K562 (cell line): Measurements from ENCODE around the gene CNTN4. TPM values are rescaled to one million over a fixed set of nuclear protein-coding genes. Genes with fewer than 3 reads are reported as not detected.

ENCODE experiments used
- ATAC-seq: fragments of 200-7000 bp; cut with Tn5 transposase; 3 replicates; pipeline ENCODE4 v1.9.1; 2020; ENCODE audit warnings: moderate library complexity
- BruUV-seq: library from RNA; stranded (reverse); fragments of 400-500 nt; replicated peaks from 2 replicates; lab custom pipeline; 2021; lab: Mats Ljungman, UMichigan
- CTCF ChIA-PET: fragments of 300-600 bp; formaldehyde crosslinking; extraction: SDS; loops from one replicate; lab custom pipeline; 2021; ENCODE audit warnings: low intra/inter-chr PET ratio; lab: Yijun Ruan, JAX
- POLR2A ChIA-PET: fragments of 300-600, 350-650 bp; sonication (Branson Sonifier 250); formaldehyde crosslinking; extraction: SDS; loops from one replicate; lab custom pipeline; 2021; ENCODE audit warnings: antibody characterized with exemption, inconsistent platforms; lab: Yijun Ruan, JAX
- DNase-seq, 4 experiments: peaks; one replicate each; pipeline versions ENCODE4 v3.0.0 to v3.0.0-alpha.2; 2011 to 2018; ENCODE audit warnings: low spot score in 3 of 4, mixed read lengths in 3 of 4; ENCODE audit errors: extremely low read depth in 1 of 4
- FAIRE-seq: peaks from 2 replicates; lab custom pipeline; 2011; peaks lifted over from hg19 to GRCh38; lab: Jason Lieb, UNC
- H2AFZ ChIP-seq: 2 replicates; pipeline ENCODE4 v1.6.0; 2011; ENCODE audit warnings: low read depth, low read length, control low read depth, inconsistent platforms
- H3K27ac ChIP-seq: fragments of 200-600 bp; 3 replicates; pipeline ENCODE4 v1.8.0; 2011; ENCODE audit warnings: low read depth, mild to moderate bottlenecking, control low read depth, inconsistent platforms, low read length, moderate library complexity, mixed read lengths; ENCODE audit errors: extremely low read depth
- H3K27me3 ChIP-seq, 2 experiments: fragments of 300-600 bp in 1 of 2; 2 replicates in 1 of 2; 3 replicates in 1 of 2; pipeline versions ENCODE4 v1.6.0 to v1.8.0; 2011; ENCODE audit warnings: inconsistent platforms in 2 of 2, low read length in 2 of 2, mild to moderate bottlenecking in 1 of 2, mixed read lengths in 1 of 2, moderate library complexity in 1 of 2; ENCODE audit not compliant: control insufficient read depth in 2 of 2, insufficient read depth in 2 of 2
- H3K36me3 ChIP-seq: fragments of 300-600 bp; 3 replicates; pipeline ENCODE4 v1.8.0; 2011; ENCODE audit warnings: mild to moderate bottlenecking, low read length, inconsistent platforms; ENCODE audit not compliant: control insufficient read depth, insufficient read depth
- H3K4me1 ChIP-seq, 2 experiments: fragments of 200-600 bp in 1 of 2; replicated peaks in 1 of 2; 2 replicates in 1 of 2; 3 replicates in 1 of 2; pipeline versions ENCODE4 v1.5.1 to v1.8.0; 2011; ENCODE audit warnings: inconsistent platforms in 2 of 2, low read length in 2 of 2, mild to moderate bottlenecking in 1 of 2, mixed read lengths in 1 of 2, moderate library complexity in 1 of 2; ENCODE audit not compliant: control insufficient read depth in 2 of 2, insufficient read depth in 2 of 2
- H3K4me2 ChIP-seq: 2 replicates; pipeline ENCODE4 v1.6.1; 2011; ENCODE audit warnings: low read length, control low read depth, inconsistent platforms, mixed read lengths; ENCODE audit not compliant: insufficient read depth
- H3K4me3 ChIP-seq: fragments of 200-600 bp; sonication (generic), shearing (Covaris generic); 2 replicates; pipeline ENCODE4 v1.5.1; 2016; ENCODE audit warnings: control low read depth, inconsistent platforms
- H3K79me2 ChIP-seq: fragments of 200-600 bp; 3 replicates; pipeline ENCODE4 v1.8.0; 2011; ENCODE audit warnings: low read length, inconsistent platforms; ENCODE audit not compliant: control insufficient read depth, insufficient read depth
- H3K9ac ChIP-seq, 2 experiments: 2 replicates each; pipeline versions ENCODE4 v1.6.0 to v1.6.1; 2011; ENCODE audit warnings: low read depth in 2 of 2, low read length in 2 of 2, control low read depth in 1 of 2, inconsistent platforms in 1 of 2, mild to moderate bottlenecking in 1 of 2, mixed read lengths in 1 of 2; ENCODE audit not compliant: insufficient read depth in 1 of 2
- H3K9me1 ChIP-seq: one replicate; pipeline ENCODE4 v1.6.0; 2011; ENCODE audit warnings: inconsistent platforms, mild to moderate bottlenecking, low read length, moderate library complexity; ENCODE audit not compliant: control insufficient read depth, insufficient read depth
- H3K9me3 ChIP-seq: replicated peaks from 2 replicates; pipeline ENCODE4 v1.5.1; 2011; ENCODE audit warnings: low read depth, low read length, inconsistent platforms; ENCODE audit not compliant: control insufficient read depth, insufficient read depth
- H4K20me1 ChIP-seq: replicated peaks from 2 replicates; pipeline ENCODE4 v1.6.1; 2011; ENCODE audit warnings: low read length, inconsistent platforms, mixed read lengths; ENCODE audit not compliant: control insufficient read depth, insufficient read depth
- ASH1L ChIP-seq: fragments of 450-650 bp; IDR thresholded peaks from 2 replicates; pipeline ENCODE4 v1.6.1; 2018; ENCODE audit warnings: borderline replicate concordance, mild to moderate bottlenecking, low read depth; ENCODE audit not compliant: partially characterized antibody
- ATF1 ChIP-seq, 2 experiments: fragments of 450-650 bp in 1 of 2; IDR thresholded peaks; 2 replicates each; pipeline ENCODE4 v1.6.1; 2016; ENCODE audit warnings: missing compliant biosample characterization in 1 of 2, missing genetic modification characterization in 1 of 2
- GTF2F1 ChIP-seq: IDR thresholded peaks from 2 replicates; pipeline ENCODE4 v1.6.1; 2011; ENCODE audit warnings: low read depth, low read length, improper control_type of control experiment
- MCM2 ChIP-seq: fragments of 450-650 bp; IDR thresholded peaks from 2 replicates; pipeline ENCODE4 v1.6.1; 2017; ENCODE audit warnings: low read depth, mild to moderate bottlenecking
- MCM3 ChIP-seq: fragments of 450-650 bp; IDR thresholded peaks from 2 replicates; pipeline ENCODE4 v1.6.1; 2016
- NR3C1 ChIP-seq: sonication (generic); formaldehyde crosslinking; IDR thresholded peaks from 2 replicates; pipeline ENCODE4 v1.8.1; 2022; ENCODE audit warnings: missing genetic modification reagents
- PHF21A ChIP-seq: fragments of 450-650 bp; IDR thresholded peaks from 2 replicates; pipeline ENCODE4 v1.6.1; 2017; ENCODE audit warnings: low read depth, borderline replicate concordance
- PTBP1 ChIP-seq: fragments of 200-400 bp; formaldehyde crosslinking; IDR thresholded peaks from 2 replicates; pipeline ENCODE4 v1.6.1; 2017; ENCODE audit warnings: low read depth, low read length
- SMC3 ChIP-seq: conservative IDR thresholded peaks from 2 replicates; pipeline ENCODE4 v1.6.1; 2011; ENCODE audit warnings: low read depth, low read length, improper control_type of control experiment; ENCODE audit not compliant: insufficient read depth
- TEAD1 ChIP-seq, 2 experiments: fragments of 450-650 bp in 1 of 2; sonication (generic) in 1 of 2; formaldehyde crosslinking; IDR thresholded peaks; 2 replicates each; pipeline versions ENCODE4 v1.4.0 to v1.8.0; 2020 to 2022; ENCODE audit warnings: mild to moderate bottlenecking in 2 of 2, missing genetic modification reagents in 1 of 2
- U2AF1 ChIP-seq: fragments of 200-400 bp; formaldehyde crosslinking; optimal IDR thresholded peaks from 2 replicates; pipeline ENCODE3; 2017; ENCODE audit warnings: mild to moderate bottlenecking, low read depth, low read length, moderate library complexity
- ZFP1 ChIP-seq: fragments of 450-650 bp; formaldehyde crosslinking; IDR thresholded peaks from 2 replicates; pipeline ENCODE4 v1.4.0; 2020; ENCODE audit warnings: mild to moderate bottlenecking, mixed read lengths
- ZNF347 ChIP-seq: fragments of 450-650 bp; formaldehyde crosslinking; IDR thresholded peaks from 2 replicates; pipeline ENCODE4 v1.4.0; 2020; ENCODE audit warnings: low read depth, mild to moderate bottlenecking, moderate library complexity
- ZNF695 ChIP-seq: fragments of 450-650 bp; formaldehyde crosslinking; IDR thresholded peaks from 2 replicates; pipeline ENCODE4 v1.4.0; 2020; ENCODE audit warnings: mild to moderate bottlenecking, moderate library complexity
- WGBS: fragments of 100-300 bp; shearing (Covaris generic); methylation state at CpG from one replicate; pipeline ENCODE4 v1.1.6; 2016; ENCODE audit warnings: low coverage, mixed read lengths; ENCODE audit not compliant: insufficient coverage; ENCODE audit errors: missing lambda C conversion rate; 5-methylcytosine and 5-hydroxymethylcytosine counted together
- in situ Hi-C: fragments of 300-500 bp; cut with MboI; formaldehyde crosslinking; loops from 4 replicates; pipeline ENCODE4 v1.15.0; 2018; ENCODE audit warnings: inconsistent platforms, mixed read lengths
- intact Hi-C: fragments of 100-400 bp; cut with micrococcal nuclease; formaldehyde crosslinking; loops from 2 replicates; pipeline ENCODE4 v1.14.2; 2022
- polyA plus RNA-seq, 8 experiments: library from polyadenylated mRNA; depleted of rRNA in 4 of 8; stranded (reverse) in 5 of 8; unstranded in 3 of 8; fragments of >200 nt; fragmentation: Nextera tagmentation in 2 of 8; fragmentation: Illumina TruSeq in 1 of 8; extraction: Ambion mirVana in 2 of 8; extraction: Trizol in 1 of 8; gene quantifications; 2 replicates each; pipeline versions ENCODE4 v1.2.1 to v1.2.3, GENCODE V29; 2011 to 2014; ENCODE audit warnings: inconsistent platforms in 1 of 8, missing spikeins in 1 of 8
- total RNA-seq, 7 experiments: library from RNA; depleted of rRNA in 6 of 7; stranded (reverse); fragments of >200 nt in 6 of 7; fragmentation: Illumina TruSeq in 2 of 7; extraction: Trizol in 2 of 7; gene quantifications; 2 replicates each; pipeline versions ENCODE4 v1.2.1 to v1.2.3, GENCODE V29; 2011 to 2021; ENCODE audit warnings: low replicate concordance in 1 of 7
- TF ChIP-seq, protein P1 (sequence below): fragments of 450-650 bp; IDR thresholded peaks from 2 replicates; pipeline ENCODE4 v1.6.1; 2017; ENCODE audit warnings: antibody characterized with exemption, mild to moderate bottlenecking
- TF ChIP-seq, protein P2 (sequence below): sonication (generic); formaldehyde crosslinking; IDR thresholded peaks from 2 replicates; pipeline ENCODE4 v1.8.0; 2022; ENCODE audit warnings: mild to moderate bottlenecking, missing genetic modification reagents

Gene CNTN4
- total and polyA plus RNA-seq, 9 of the 15 experiments (the other 6 are each of a cell fraction or from before 2014, with no cell fraction given) = not detected

DNA sequence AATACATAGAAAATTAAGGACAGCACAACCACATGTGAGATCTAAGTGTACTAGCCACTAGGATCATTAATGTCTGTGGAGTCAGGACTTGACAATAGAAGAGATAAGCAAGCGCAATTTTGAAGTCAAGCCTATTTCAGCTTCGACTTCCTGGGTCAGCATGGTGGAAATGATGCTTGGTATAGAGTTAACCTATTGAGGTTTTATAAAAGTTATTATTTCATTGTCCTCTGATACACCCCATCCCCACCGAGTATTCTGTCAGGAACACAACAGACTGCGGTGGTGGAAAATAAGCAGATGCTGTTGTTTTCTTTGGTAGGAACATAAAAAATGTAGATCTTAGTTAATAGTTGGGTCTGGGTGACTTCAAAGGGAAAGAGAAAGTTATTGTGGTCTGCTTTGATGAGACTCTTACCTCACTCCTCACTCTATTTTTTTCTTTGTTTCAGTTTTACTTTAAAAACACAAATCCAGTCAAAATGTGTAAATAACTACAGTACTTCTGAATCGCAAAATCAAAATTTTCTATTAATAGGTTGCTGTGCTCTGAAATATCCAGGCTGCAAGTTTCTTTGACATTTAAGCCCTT lies 929.4 kb downstream of the CNTN4 start:
- under 1% methylated on average over 5 of the region's 5 CpGs for WGBS
- POLR2A ChIA-PET = interaction anchor here (1.4 kb wide), 1 partner anchor 10 kb away, joined by 3 read pairs; no protein-coding TSS in a partner anchor
- in situ Hi-C loops (no loop called here), intact Hi-C loops (no loop called here)
- H2AFZ ChIP-seq = no peak overlapping the region
- no peak overlapping the region for H3K9ac ChIP-seq
- H3K27ac ChIP-seq = no peak overlapping the region
- no peaks in the 10 kb centered on the region for H3K27me3 ChIP-seq
- no peaks in the 10 kb centered on the region for H3K4me1 ChIP-seq
- no peak for FAIRE-seq
- H3K79me2 ChIP-seq = no peaks in the 10 kb centered on the region
- H3K36me3 ChIP-seq = no peaks in the 10 kb centered on the region
- no peak overlapping the region for H3K4me3 ChIP-seq
- H3K9me3 ChIP-seq = no peaks in the 10 kb centered on the region
- H4K20me1 ChIP-seq = no peaks in the 10 kb centered on the region
- H3K4me2 ChIP-seq = no peak overlapping the region
- H3K9me1 ChIP-seq = no peaks in the 10 kb centered on the region
- ATAC-seq = no peak
- CTCF ChIA-PET = no interaction called here
- DNase-seq = no peak
- BruUV-seq = no TSS peak
- TF ChIP-seq ZNF347 (CRISPR knock-in tag) (no peak), ASH1L (no peak), ZNF695 (CRISPR knock-in tag) (no peak), SMC3 (no peak), TEAD1 (CRISPR knock-in tag; IDR thresholded peaks at IDR 0.05) (no peak), U2AF1 (no peak), ZFP1 (no peak), PTBP1 (no peak), PHF21A (no peak), MCM2 (no peak), MCM3 (no peak), GTF2F1 (no peak), ATF1 (CRISPR knock-in tag; IDR thresholded peaks at IDR 0.05) (no peak), ATF1 (tag; IDR thresholded peaks at IDR 0.05) (no peak), NR3C1 (CRISPR knock-in tag) (no peak)
- TF ChIP-seq, protein P1, sequence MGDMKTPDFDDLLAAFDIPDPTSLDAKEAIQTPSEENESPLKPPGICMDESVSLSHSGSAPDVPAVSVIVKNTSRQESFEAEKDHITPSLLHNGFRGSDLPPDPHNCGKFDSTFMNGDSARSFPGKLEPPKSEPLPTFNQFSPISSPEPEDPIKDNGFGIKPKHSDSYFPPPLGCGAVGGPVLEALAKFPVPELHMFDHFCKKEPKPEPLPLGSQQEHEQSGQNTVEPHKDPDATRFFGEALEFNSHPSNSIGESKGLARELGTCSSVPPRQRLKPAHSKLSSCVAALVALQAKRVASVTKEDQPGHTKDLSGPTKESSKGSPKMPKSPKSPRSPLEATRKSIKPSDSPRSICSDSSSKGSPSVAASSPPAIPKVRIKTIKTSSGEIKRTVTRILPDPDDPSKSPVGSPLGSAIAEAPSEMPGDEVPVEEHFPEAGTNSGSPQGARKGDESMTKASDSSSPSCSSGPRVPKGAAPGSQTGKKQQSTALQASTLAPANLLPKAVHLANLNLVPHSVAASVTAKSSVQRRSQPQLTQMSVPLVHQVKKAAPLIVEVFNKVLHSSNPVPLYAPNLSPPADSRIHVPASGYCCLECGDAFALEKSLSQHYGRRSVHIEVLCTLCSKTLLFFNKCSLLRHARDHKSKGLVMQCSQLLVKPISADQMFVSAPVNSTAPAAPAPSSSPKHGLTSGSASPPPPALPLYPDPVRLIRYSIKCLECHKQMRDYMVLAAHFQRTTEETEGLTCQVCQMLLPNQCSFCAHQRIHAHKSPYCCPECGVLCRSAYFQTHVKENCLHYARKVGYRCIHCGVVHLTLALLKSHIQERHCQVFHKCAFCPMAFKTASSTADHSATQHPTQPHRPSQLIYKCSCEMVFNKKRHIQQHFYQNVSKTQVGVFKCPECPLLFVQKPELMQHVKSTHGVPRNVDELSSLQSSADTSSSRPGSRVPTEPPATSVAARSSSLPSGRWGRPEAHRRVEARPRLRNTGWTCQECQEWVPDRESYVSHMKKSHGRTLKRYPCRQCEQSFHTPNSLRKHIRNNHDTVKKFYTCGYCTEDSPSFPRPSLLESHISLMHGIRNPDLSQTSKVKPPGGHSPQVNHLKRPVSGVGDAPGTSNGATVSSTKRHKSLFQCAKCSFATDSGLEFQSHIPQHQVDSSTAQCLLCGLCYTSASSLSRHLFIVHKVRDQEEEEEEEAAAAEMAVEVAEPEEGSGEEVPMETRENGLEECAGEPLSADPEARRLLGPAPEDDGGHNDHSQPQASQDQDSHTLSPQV = no peak
- TF ChIP-seq, protein P2, sequence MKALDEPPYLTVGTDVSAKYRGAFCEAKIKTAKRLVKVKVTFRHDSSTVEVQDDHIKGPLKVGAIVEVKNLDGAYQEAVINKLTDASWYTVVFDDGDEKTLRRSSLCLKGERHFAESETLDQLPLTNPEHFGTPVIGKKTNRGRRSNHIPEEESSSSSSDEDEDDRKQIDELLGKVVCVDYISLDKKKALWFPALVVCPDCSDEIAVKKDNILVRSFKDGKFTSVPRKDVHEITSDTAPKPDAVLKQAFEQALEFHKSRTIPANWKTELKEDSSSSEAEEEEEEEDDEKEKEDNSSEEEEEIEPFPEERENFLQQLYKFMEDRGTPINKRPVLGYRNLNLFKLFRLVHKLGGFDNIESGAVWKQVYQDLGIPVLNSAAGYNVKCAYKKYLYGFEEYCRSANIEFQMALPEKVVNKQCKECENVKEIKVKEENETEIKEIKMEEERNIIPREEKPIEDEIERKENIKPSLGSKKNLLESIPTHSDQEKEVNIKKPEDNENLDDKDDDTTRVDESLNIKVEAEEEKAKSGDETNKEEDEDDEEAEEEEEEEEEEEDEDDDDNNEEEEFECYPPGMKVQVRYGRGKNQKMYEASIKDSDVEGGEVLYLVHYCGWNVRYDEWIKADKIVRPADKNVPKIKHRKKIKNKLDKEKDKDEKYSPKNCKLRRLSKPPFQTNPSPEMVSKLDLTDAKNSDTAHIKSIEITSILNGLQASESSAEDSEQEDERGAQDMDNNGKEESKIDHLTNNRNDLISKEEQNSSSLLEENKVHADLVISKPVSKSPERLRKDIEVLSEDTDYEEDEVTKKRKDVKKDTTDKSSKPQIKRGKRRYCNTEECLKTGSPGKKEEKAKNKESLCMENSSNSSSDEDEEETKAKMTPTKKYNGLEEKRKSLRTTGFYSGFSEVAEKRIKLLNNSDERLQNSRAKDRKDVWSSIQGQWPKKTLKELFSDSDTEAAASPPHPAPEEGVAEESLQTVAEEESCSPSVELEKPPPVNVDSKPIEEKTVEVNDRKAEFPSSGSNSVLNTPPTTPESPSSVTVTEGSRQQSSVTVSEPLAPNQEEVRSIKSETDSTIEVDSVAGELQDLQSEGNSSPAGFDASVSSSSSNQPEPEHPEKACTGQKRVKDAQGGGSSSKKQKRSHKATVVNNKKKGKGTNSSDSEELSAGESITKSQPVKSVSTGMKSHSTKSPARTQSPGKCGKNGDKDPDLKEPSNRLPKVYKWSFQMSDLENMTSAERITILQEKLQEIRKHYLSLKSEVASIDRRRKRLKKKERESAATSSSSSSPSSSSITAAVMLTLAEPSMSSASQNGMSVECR (CRISPR knock-in tag) = no peak
